Lower lobe of right lung (tissue), 2 donors: ENCODE data around the gene NAIF1. TPM values are rescaled to one million over a fixed set of nuclear protein-coding genes. Genes with fewer than 3 reads are reported as not detected.

Experiments
- ATAC-seq, 2 donors: fragments of 200-7000 bp; cut with Tn5 transposase; one replicate each; pipeline ENCODE4 v1.9.1; 2020 to 2022; ENCODE audit warnings: mild to moderate bottlenecking in 2 of 2, moderate library complexity in 2 of 2
- DNase-seq: peaks from one replicate; pipeline ENCODE4 v3.0.0-alpha.2; 2020
- H3K27ac ChIP-seq: fragments of 200-600 bp; one replicate; pipeline ENCODE4 v1.8.0; 2022
- H3K27me3 ChIP-seq: fragments of 200-600 bp; one replicate; pipeline ENCODE4 v1.8.0; 2022; ENCODE audit warnings: low read depth
- H3K36me3 ChIP-seq: fragments of 200-600 bp; one replicate; pipeline ENCODE4 v1.8.0; 2022; ENCODE audit warnings: mild to moderate bottlenecking
- H3K4me1 ChIP-seq: fragments of 200-600 bp; one replicate; pipeline ENCODE4 v1.8.0; 2022
- H3K4me3 ChIP-seq: fragments of 200-600 bp; one replicate; pipeline ENCODE4 v1.8.0; 2022; ENCODE audit warnings: mild to moderate bottlenecking
- H3K9me3 ChIP-seq: fragments of 200-600 bp; one replicate; pipeline ENCODE4 v1.8.0; 2022
- CTCF ChIP-seq: fragments of 200-600 bp; IDR thresholded peaks from one replicate; pipeline ENCODE4 v1.8.0; 2022; ENCODE audit warnings: antibody characterized with exemption, mild to moderate bottlenecking
- intact Hi-C: fragments of 100-400 bp; cut with DNase I; formaldehyde crosslinking; loops from one replicate; pipeline ENCODE4 v1.11.0; 2022
- total RNA-seq: library from RNA; stranded (reverse); fragmentation: NEBNext Ultra II Directional; extraction: Animal tissue kit (Norgen Biotek cat#: 25700); gene quantifications from one replicate; pipeline ENCODE4 v1.2.1, GENCODE V29; 2021
- donor health status: DM: no; HTN: yes; CAD: no; lungs with severe emphysema.

NAIF1 gene
- total RNA-seq, 1 donor from 2014 or later: 11.3 TPM

GRCh38 chr9:128106940-128107467 lies 39.9 kb upstream of the NAIF1 start:
- ATAC-seq: peak in 1 of 2 donors; percentile 9
- DNase-seq: peak; percentile 43
- Histone ChIP-seq H3K36me3 (peaks cover 79% of the 10 kb centered on the region), H3K27me3 (no peaks in the 10 kb centered on the region), H3K27ac (no peak overlapping the region), H3K4me1 (peaks cover 27% of the 10 kb centered on the region), H3K9me3 (no peaks in the 10 kb centered on the region), H3K4me3 (no peak overlapping the region)
- TF ChIP-seq CTCF: no peak
- intact Hi-C loops: no loop called here

GRCh38 chr9:128106181-128106939 lies 39.2 kb upstream of the NAIF1 start:
- H3K36me3 ChIP-seq: peaks cover 86% of the 10 kb centered on the region

GRCh38 chr9:128105538-128106175 lies 38.5 kb upstream of the NAIF1 start:
- H3K27me3 ChIP-seq: no peaks in the 10 kb centered on the region
- no peak overlapping the region for H3K27ac ChIP-seq
- peaks cover 41% of the 10 kb centered on the region for H3K4me1 ChIP-seq
- no peak overlapping the region for H3K4me3 ChIP-seq
- no peak for TF ChIP-seq CTCF
- intact Hi-C loops: no loop called here
- H3K36me3 ChIP-seq: peaks cover 90% of the 10 kb centered on the region
- H3K9me3 ChIP-seq: no peaks in the 10 kb centered on the region
- DNase-seq (peak; percentile 28), ATAC-seq (no peak)

More at GRCh38 chr9:128106181-128106939, 39.2 kb upstream of the NAIF1 start:
- intact Hi-C loops: no loop called here
- Histone ChIP-seq H3K27ac (no peak overlapping the region), H3K9me3 (no peaks in the 10 kb centered on the region), H3K4me3 (no peak overlapping the region), H3K27me3 (no peaks in the 10 kb centered on the region), H3K4me1 (peaks cover 34% of the 10 kb centered on the region)
- peak; percentile 44 for DNase-seq
- no peak for TF ChIP-seq CTCF
- ATAC-seq: no peak

- TF ChIP-seq CTCF: no peak
- intact Hi-C loops: no loop called here
- Histone ChIP-seq H3K4me1 (peaks cover 55% of the 10 kb centered on the region), H3K36me3 (peaks cover 82% of the 10 kb centered on the region), H3K27me3 (no peaks in the 10 kb centered on the region), H3K9me3 (no peaks in the 10 kb centered on the region), H3K27ac (peak overlapping the region; percentile 9), H3K4me3 (no peak overlapping the region)
- ATAC-seq: no peak
- peak; percentile 17 for DNase-seq
Observed at GRCh38 chr9:128104171-128104618, 37.1 kb upstream of the NAIF1 start.

- H3K4me1 ChIP-seq: peaks cover 60% of the 10 kb centered on the region
- TF ChIP-seq CTCF: no peak
Observed at GRCh38 chr9:128103589-128103962, 36.5 kb upstream of the NAIF1 start.

More at GRCh38 chr9:128103589-128103962, 36.5 kb upstream of the NAIF1 start:
- intact Hi-C loops: no loop called here
- no peak overlapping the region for H3K4me3 ChIP-seq
- H3K27me3 ChIP-seq: no peaks in the 10 kb centered on the region
- H3K27ac ChIP-seq: peak overlapping the region; percentile 9
- no peaks in the 10 kb centered on the region for H3K9me3 ChIP-seq
- DNase-seq: peak; percentile 41
- peaks cover 77% of the 10 kb centered on the region for H3K36me3 ChIP-seq
- no peak for ATAC-seq
